K562 (cell line): Measurements from ENCODE around the gene GATAD2B.

Source experiments
- SMAD3 ChIP-seq: fragments of 450-650 bp; formaldehyde crosslinking; conservative IDR thresholded peaks from 2 replicates; pipeline ENCODE4 v1.4.0; 2020; ENCODE audit warnings: mild to moderate bottlenecking
- YY1 ChIP-seq, 3 experiments: IDR thresholded peaks; 2 replicates each; pipeline ENCODE4 v1.6.1; 2011; ENCODE audit warnings: low read length in 2 of 3, mild to moderate bottlenecking in 2 of 3, moderate library complexity in 2 of 3, borderline replicate concordance in 1 of 3, control low read depth in 1 of 3, low read depth in 1 of 3; ENCODE audit not compliant: insufficient read depth in 3 of 3, insufficient replicate concordance in 2 of 3, control insufficient read depth in 1 of 3, insufficient read length in 1 of 3; ENCODE audit errors: extremely low read depth in 1 of 3
- ZNF124 ChIP-seq: sonication (generic); formaldehyde crosslinking; IDR thresholded peaks from 2 replicates; pipeline ENCODE4 v1.8.1; 2022; ENCODE audit warnings: missing genetic modification reagents
- ZNF778 ChIP-seq: fragments of 450-650 bp; formaldehyde crosslinking; IDR thresholded peaks from 2 replicates; pipeline ENCODE4 v1.4.0; 2020; ENCODE audit warnings: mild to moderate bottlenecking, moderate library complexity
- TF ChIP-seq, protein P1 (sequence below): fragments of 250-450 bp; sonication (Bioruptor Pico); IDR thresholded peaks from 2 replicates; pipeline ENCODE4 v1.4.0; 2020; ENCODE audit warnings: mild to moderate bottlenecking

DNA sequence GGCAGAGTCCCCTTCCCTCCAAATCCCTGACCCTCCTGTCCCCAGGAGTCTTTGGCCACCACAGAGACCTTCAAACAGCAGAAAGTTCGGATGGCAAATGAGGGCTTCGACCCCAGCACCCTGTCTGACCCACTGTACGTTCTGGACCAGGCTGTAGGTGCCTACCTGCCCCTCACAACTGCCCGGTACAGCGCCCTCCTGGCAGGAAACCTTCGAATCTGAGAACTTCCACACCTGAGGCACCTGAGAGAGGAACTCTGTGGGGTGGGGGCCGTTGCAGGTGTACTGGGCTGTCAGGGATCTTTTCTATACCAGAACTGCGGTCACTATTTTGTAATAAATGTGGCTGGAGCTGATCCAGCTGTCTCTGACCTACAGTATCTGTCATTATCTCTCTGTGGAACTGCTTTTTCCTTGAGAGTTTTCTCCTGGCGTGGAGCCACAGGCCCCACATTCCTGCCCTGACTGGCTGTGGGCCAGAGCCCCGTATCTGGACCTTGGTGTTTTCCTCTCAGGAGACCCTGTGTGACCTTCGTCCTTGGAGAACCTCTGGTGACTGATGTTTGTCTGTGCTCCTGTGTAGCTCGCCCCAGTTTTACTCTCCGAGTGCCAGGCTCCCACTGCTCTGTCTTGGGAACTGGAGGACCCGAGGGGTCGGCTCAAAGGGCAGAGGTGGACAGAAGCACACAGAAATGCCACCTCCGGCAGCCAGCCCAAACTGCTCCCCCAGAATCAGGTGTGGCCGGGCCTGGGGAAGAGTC lies 142.8 kb downstream of the GATAD2B start:
- no peak for TF ChIP-seq YY1 (IDR thresholded peaks at IDR 0.05; ENCODE audit: borderline replicate concordance in 1 of 3, control insufficient read depth in 1 of 3, extremely low read depth in 1 of 3, insufficient read depth in 3 of 3, insufficient read length in 1 of 3, insufficient replicate concordance in 2 of 3, low read depth in 1 of 3, low read length in 2 of 3)
- TF ChIP-seq, protein P1, sequence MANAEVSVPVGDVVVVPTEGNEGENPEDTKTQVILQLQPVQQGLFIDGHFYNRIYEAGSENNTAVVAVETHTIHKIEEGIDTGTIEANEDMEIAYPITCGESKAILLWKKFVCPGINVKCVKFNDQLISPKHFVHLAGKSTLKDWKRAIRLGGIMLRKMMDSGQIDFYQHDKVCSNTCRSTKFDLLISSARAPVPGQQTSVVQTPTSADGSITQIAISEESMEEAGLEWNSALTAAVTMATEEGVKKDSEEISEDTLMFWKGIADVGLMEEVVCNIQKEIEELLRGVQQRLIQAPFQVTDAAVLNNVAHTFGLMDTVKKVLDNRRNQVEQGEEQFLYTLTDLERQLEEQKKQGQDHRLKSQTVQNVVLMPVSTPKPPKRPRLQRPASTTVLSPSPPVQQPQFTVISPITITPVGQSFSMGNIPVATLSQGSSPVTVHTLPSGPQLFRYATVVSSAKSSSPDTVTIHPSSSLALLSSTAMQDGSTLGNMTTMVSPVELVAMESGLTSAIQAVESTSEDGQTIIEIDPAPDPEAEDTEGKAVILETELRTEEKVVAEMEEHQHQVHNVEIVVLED (CRISPR knock-in tag): no peak
- TF ChIP-seq SMAD3: no peak
- TF ChIP-seq ZNF124 (CRISPR knock-in tag): no peak
- no peak for TF ChIP-seq ZNF778 (CRISPR knock-in tag)
